ENCODE results near the gene KCNIP1. TPM values are rescaled to one million over a fixed set of nuclear protein-coding genes. Genes with fewer than 3 reads are reported as not detected.

The KCNIP1 gene
- total RNA-seq, 2 donors from 2014 or later, result 1.6 to 13.5 TPM

GRCh38 chr5:170638454-170639220 lies 134.8 kb downstream of the KCNIP1 start:
- Histone ChIP-seq H3K27me3 (replicated peaks; ENCODE audit: insufficient read depth) (no peaks in the 10 kb centered on the region), H3K4me1 (replicated peaks) (no peaks in the 10 kb centered on the region), H3K4me3 (no peak overlapping the region), H3K27ac (no peak overlapping the region), H3K9me3 (no peaks in the 10 kb centered on the region), H3K36me3 (no peaks in the 10 kb centered on the region)
- intact Hi-C loops (cut with DNase I), result loop anchor here (5.0 to 10.0 kb wide), 2 partner anchors 154 to 544 kb away; no protein-coding TSS in a partner anchor
- 37% methylated on average over 15 of the region's 15 CpGs for WGBS
- peak; percentile 47 for DNase-seq (ENCODE audit: low spot score)
- TF ChIP-seq POLR2AphosphoS5 (IDR thresholded peaks at IDR 0.05), result no peak
- TF ChIP-seq, protein P1, sequence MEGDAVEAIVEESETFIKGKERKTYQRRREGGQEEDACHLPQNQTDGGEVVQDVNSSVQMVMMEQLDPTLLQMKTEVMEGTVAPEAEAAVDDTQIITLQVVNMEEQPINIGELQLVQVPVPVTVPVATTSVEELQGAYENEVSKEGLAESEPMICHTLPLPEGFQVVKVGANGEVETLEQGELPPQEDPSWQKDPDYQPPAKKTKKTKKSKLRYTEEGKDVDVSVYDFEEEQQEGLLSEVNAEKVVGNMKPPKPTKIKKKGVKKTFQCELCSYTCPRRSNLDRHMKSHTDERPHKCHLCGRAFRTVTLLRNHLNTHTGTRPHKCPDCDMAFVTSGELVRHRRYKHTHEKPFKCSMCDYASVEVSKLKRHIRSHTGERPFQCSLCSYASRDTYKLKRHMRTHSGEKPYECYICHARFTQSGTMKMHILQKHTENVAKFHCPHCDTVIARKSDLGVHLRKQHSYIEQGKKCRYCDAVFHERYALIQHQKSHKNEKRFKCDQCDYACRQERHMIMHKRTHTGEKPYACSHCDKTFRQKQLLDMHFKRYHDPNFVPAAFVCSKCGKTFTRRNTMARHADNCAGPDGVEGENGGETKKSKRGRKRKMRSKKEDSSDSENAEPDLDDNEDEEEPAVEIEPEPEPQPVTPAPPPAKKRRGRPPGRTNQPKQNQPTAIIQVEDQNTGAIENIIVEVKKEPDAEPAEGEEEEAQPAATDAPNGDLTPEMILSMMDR (IDR thresholded peaks at IDR 0.05), result peak; percentile 51 to 82 (median 60)

DNA sequence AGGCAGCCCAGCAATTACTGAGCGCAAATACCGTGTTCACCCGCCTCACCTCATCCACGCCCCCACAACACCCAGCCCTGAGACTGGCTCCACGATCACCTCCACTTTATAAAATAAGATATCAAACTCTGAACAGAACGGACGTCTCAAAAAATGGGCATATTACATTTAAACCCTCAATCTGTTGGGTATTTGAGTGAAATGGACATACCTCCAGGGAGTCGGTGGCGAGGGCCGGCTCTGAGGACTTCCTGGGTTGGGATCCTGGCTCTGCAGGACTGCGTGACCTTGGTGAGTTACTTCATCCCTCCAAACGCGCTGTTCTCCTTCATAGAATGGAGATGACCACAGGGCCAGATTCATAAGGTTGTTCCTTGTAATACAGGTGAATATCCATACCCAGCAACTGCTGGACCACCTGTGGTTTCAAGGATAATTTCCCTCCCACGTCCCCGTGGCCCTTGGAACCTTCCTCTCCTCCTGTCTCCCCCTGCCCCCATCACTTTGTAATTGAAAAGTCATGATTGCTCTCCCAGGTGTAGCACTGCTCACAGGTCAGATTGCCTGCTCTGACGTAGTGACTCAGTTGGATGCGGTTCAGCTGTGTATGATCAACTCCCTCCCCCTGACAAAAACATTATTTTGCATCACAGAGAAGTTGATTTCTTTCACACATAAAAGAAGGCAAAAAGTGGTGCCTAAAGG lies 135.6 kb downstream of the KCNIP1 start:
- H3K27ac ChIP-seq, result no peak overlapping the region
- no peaks in the 10 kb centered on the region for H3K36me3 ChIP-seq
- H3K9me3 ChIP-seq, result no peaks in the 10 kb centered on the region
- H3K4me1 ChIP-seq (replicated peaks), result no peaks in the 10 kb centered on the region
- no peak for DNase-seq (ENCODE audit: low spot score)
- no peak for TF ChIP-seq POLR2A (IDR thresholded peaks at IDR 0.05)
- no peak overlapping the region for H3K4me3 ChIP-seq
- WGBS, result 87% methylated on average over 17 of the region's 17 CpGs
- intact Hi-C loops (cut with DNase I), result loop anchor here (5.0 to 10.0 kb wide), 2 partner anchors 153 to 545 kb away; no protein-coding TSS in a partner anchor
- peaks cover 4% of the 10 kb centered on the region for H3K27me3 ChIP-seq (replicated peaks; ENCODE audit: insufficient read depth)

- TF ChIP-seq, protein P1 (IDR thresholded peaks at IDR 0.05), result no peak
- no peak for TF ChIP-seq POLR2AphosphoS5 (IDR thresholded peaks at IDR 0.05)
- no peak for TF ChIP-seq POLR2A (IDR thresholded peaks at IDR 0.05)
- no peaks in the 10 kb centered on the region for H3K9me3 ChIP-seq
- intact Hi-C loops (cut with DNase I), result no loop called here
- no peak overlapping the region for H3K27ac ChIP-seq
- no peaks in the 10 kb centered on the region for H3K4me1 ChIP-seq (replicated peaks)
- H3K36me3 ChIP-seq, result no peaks in the 10 kb centered on the region
- H3K4me3 ChIP-seq, result no peak overlapping the region
- WGBS, result 77% methylated on average over 13 of the region's 13 CpGs
- peaks cover 4% of the 10 kb centered on the region for H3K27me3 ChIP-seq (replicated peaks; ENCODE audit: insufficient read depth)
- DNase-seq (ENCODE audit: low spot score), result no peak
Measured at GRCh38 chr5:170640731-170641588, 137.1 kb downstream of the KCNIP1 start.

GRCh38 chr5:170641589-170642031 lies 137.8 kb downstream of the KCNIP1 start:
- 88% methylated on average over 15 of the region's 15 CpGs for WGBS
- H3K27me3 ChIP-seq (replicated peaks; ENCODE audit: insufficient read depth), result peaks cover 4% of the 10 kb centered on the region
- H3K27ac ChIP-seq, result no peak overlapping the region
- intact Hi-C loops (cut with DNase I), result no loop called here
- TF ChIP-seq POLR2AphosphoS5 (IDR thresholded peaks at IDR 0.05), result no peak
- no peak for DNase-seq (ENCODE audit: low spot score)
- H3K4me1 ChIP-seq (replicated peaks), result no peaks in the 10 kb centered on the region
- H3K4me3 ChIP-seq, result no peak overlapping the region
- H3K36me3 ChIP-seq, result no peaks in the 10 kb centered on the region
- no peaks in the 10 kb centered on the region for H3K9me3 ChIP-seq

GRCh38 chr5:170642066-170642735 lies 138.4 kb downstream of the KCNIP1 start:
- Histone ChIP-seq H3K4me3 (no peak overlapping the region), H3K9me3 (no peaks in the 10 kb centered on the region), H3K27ac (no peak overlapping the region), H3K4me1 (replicated peaks) (no peaks in the 10 kb centered on the region), H3K36me3 (no peaks in the 10 kb centered on the region), H3K27me3 (replicated peaks; ENCODE audit: insufficient read depth) (peaks cover 4% of the 10 kb centered on the region)
- 87% methylated on average over 17 of the region's 18 CpGs for WGBS
- intact Hi-C loops (cut with DNase I), result no loop called here
- no peak for DNase-seq (ENCODE audit: low spot score)
- TF ChIP-seq POLR2A (IDR thresholded peaks at IDR 0.05) (no peak), POLR2AphosphoS5 (IDR thresholded peaks at IDR 0.05) (no peak)
- TF ChIP-seq, protein P1 (IDR thresholded peaks at IDR 0.05), result no peak
